Lung (tissue), 12 donors: ENCODE results near the gene CRTC3. TPM values are rescaled to one million over a fixed set of nuclear protein-coding genes. Genes with fewer than 3 reads are reported as not detected.

Experiments
- ATAC-seq: fragments of 200-7000 bp; cut with Tn5 transposase; one replicate; pipeline ENCODE4 v1.9.1; 2020; ENCODE audit warnings: moderate number of reproducible peaks; ENCODE audit not compliant: insufficient read depth, low FRiP score
- DNase-seq, 3 donors: peaks; one replicate each; pipeline ENCODE4 v3.0.0-alpha.2; 2013 to 2017
- H3K27ac ChIP-seq, 2 donors: one replicate each; pipeline ENCODE4 v1.5.1; 2013; ENCODE audit warnings: mild to moderate bottlenecking in 2 of 2, moderate library complexity in 2 of 2, control low read depth in 1 of 2, inconsistent platforms in 1 of 2, low read depth in 1 of 2, low read length in 1 of 2
- H3K27me3 ChIP-seq, 3 donors: one replicate each; pipeline ENCODE4 v1.5.1; 2013; ENCODE audit warnings: low read length in 2 of 3; ENCODE audit not compliant: control insufficient read depth in 3 of 3, insufficient read depth in 3 of 3
- H3K36me3 ChIP-seq, 4 donors: one replicate each; pipeline ENCODE4 v1.5.1; 2013; ENCODE audit warnings: low read length in 4 of 4, mild to moderate bottlenecking in 1 of 4, moderate library complexity in 1 of 4; ENCODE audit not compliant: control insufficient read depth in 4 of 4, insufficient read depth in 4 of 4
- H3K4me1 ChIP-seq, 5 donors: one replicate each; pipeline ENCODE4 v1.5.1; 2013; ENCODE audit warnings: low read length in 5 of 5, mild to moderate bottlenecking in 2 of 5, moderate library complexity in 1 of 5; ENCODE audit not compliant: control insufficient read depth in 5 of 5, insufficient read depth in 5 of 5
- H3K4me3 ChIP-seq: one replicate; pipeline ENCODE4 v1.5.1; 2013; ENCODE audit warnings: mild to moderate bottlenecking, control low read depth, moderate library complexity
- H3K9ac ChIP-seq, 2 donors: one replicate each; pipeline ENCODE4 v1.5.1; 2013; ENCODE audit warnings: low read length in 2 of 2, control low read depth in 1 of 2; ENCODE audit not compliant: insufficient read depth in 1 of 2
- H3K9me3 ChIP-seq, 4 donors: one replicate each; pipeline ENCODE4 v1.5.1; 2013; ENCODE audit warnings: low read length in 3 of 4, mild to moderate bottlenecking in 1 of 4, moderate library complexity in 1 of 4; ENCODE audit not compliant: control insufficient read depth in 4 of 4, insufficient read depth in 3 of 4
- WGBS, 2 donors: extraction: QIAGEN DNeasy Blood & Tissue Kit; methylation state at CpG; one replicate each; pipeline ENCODE4 v1.1.7; 2013; 5-methylcytosine and 5-hydroxymethylcytosine counted together
- polyA plus RNA-seq, 2 donors: library from polyadenylated mRNA; stranded (reverse); fragments of 200-250 nt; gene quantifications; one replicate each; pipeline ENCODE4 v1.2.1, GENCODE V29; 2013
- total RNA-seq, 2 donors: library from RNA; depleted of rRNA in 1 of 2; stranded (reverse); fragments of >200 nt in 1 of 2; gene quantifications; one replicate each; pipeline ENCODE4 v1.2.1, GENCODE V29; 2014 to 2021
- TF ChIP-seq, protein P1 (sequence below): IDR thresholded peaks from 2 replicates; pipeline ENCODE4 v1.5.1; 2012; ENCODE audit warnings: mild to moderate bottlenecking; ENCODE audit errors: control extremely low read depth, extremely low read depth
- donor health status: control.
- donor health status: control.
- donor health status: Bipolar disorder and iron deficiency.
- donor health status: healthy.
- donor health status: DM: yes; HTN: yes; CAD: no.

The CRTC3 gene
- total and polyA plus RNA-seq, 4 donors: 12.0 to 47.9 (median 28.2) TPM

DNA sequence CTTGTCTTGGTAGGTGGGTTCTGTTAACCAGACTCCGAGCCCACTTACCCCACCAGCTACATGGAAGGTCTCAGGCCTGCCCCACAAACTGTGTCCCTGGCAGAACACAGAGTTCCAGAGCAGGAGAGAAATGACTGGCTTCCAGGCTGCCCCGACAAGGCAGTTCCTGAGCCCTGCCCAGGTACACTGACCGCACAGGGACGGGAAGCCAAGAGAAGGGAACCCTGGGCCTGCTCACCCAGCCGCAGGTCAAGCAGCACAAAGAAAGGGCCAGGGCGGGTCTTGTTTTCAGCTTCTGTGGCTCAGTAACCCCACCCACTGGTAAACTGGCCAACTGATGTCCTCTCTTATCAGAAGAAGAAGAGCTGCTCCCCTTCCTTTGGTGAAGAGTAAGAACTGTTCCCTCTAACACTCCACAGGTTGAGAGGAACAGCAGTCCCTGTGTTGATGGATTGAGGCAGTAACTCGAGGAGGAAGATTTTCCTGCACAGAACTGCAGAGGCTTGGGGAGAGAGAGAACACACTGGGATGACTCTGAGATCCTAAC lies 68.4 kb downstream of the CRTC3 start:
- Histone ChIP-seq H3K9me3 (no peaks in the 10 kb centered on the region), H3K4me3 (no peak overlapping the region), H3K27me3 (no peaks in the 10 kb centered on the region), H3K27ac (peak overlapping the region; percentile 21 to 87), H3K9ac (no peak overlapping the region), H3K4me1 (peaks cover 11 to 15% (median 13%) of the 10 kb centered on the region in 5 donors), H3K36me3 (peaks cover 0 to 6% (median 5%) of the 10 kb centered on the region in 4 donors)
- TF ChIP-seq, protein P1, sequence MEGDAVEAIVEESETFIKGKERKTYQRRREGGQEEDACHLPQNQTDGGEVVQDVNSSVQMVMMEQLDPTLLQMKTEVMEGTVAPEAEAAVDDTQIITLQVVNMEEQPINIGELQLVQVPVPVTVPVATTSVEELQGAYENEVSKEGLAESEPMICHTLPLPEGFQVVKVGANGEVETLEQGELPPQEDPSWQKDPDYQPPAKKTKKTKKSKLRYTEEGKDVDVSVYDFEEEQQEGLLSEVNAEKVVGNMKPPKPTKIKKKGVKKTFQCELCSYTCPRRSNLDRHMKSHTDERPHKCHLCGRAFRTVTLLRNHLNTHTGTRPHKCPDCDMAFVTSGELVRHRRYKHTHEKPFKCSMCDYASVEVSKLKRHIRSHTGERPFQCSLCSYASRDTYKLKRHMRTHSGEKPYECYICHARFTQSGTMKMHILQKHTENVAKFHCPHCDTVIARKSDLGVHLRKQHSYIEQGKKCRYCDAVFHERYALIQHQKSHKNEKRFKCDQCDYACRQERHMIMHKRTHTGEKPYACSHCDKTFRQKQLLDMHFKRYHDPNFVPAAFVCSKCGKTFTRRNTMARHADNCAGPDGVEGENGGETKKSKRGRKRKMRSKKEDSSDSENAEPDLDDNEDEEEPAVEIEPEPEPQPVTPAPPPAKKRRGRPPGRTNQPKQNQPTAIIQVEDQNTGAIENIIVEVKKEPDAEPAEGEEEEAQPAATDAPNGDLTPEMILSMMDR: no peak
- DNase-seq: no peak
- 52 to 75% methylated on average over 7 of the region's 7 CpGs for WGBS, 2 donors
- peak; percentile 21 for ATAC-seq

DNA sequence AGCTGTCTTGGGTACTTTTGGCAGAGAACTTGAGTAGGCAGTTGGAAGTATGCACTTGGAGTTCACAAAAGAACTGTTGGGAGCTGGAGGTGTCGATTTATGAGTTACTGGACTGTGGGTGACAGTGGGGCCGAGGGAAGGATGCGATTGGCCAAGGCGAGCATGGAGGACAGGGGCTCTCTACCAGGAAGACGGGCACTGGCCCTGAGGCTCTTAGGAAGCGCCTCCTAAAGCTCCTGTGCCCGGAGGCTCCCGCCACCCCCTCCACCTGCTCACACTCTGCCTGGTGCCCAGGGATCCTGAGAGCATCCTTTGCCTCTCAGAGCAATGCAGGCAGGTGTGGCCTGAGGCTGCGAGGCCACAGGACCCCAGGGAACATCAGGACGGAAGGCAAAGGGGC lies 69.0 kb downstream of the CRTC3 start:
- no peak overlapping the region for H3K4me3 ChIP-seq
- no peaks in the 10 kb centered on the region for H3K9me3 ChIP-seq
- H3K4me1 ChIP-seq: peaks cover 6 to 13% (median 12%) of the 10 kb centered on the region in 5 donors
- peaks cover 0 to 6% (median 5%) of the 10 kb centered on the region in 4 donors for H3K36me3 ChIP-seq
- TF ChIP-seq, protein P1: no peak
- ATAC-seq (no peak), DNase-seq (no peak)
- peak overlapping the region in 1 of 2 donors; percentile 68 for H3K27ac ChIP-seq
- WGBS, 2 donors: 93 to 98% methylated on average over 10 of the region's 10 CpGs
- H3K27me3 ChIP-seq: no peaks in the 10 kb centered on the region
- no peak overlapping the region for H3K9ac ChIP-seq

DNA sequence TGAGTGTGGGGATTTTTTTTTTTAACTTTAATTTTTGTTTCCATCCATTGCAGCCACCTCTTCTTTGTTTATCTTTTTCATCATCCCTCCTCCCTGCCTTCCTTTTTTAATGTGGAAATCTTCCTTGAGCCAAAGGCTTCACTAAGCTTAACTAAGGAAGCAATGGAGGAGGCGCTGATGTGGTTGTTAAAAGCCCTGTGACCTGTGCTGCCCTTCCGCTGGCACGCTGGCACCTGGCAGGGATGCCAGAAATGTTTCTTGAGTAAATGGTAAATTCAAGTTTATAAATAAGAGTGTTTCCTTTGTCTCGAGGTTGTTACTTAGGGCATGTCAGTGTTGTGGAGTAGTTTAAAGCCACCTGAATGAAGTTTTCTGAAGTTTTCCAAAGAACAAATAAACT lies 69.4 kb downstream of the CRTC3 start:
- Histone ChIP-seq H3K4me3 (no peak overlapping the region), H3K27ac (peak overlapping the region in 1 of 2 donors; percentile 51), H3K27me3 (no peaks in the 10 kb centered on the region), H3K4me1 (peaks cover 6 to 13% (median 9%) of the 10 kb centered on the region in 5 donors), H3K9ac (no peak overlapping the region), H3K36me3 (peaks cover 0 to 6% (median 5%) of the 10 kb centered on the region in 4 donors), H3K9me3 (no peaks in the 10 kb centered on the region)
- ATAC-seq: no peak
- WGBS, 2 donors: 65 to 74% methylated on average over 4 of the region's 4 CpGs
- DNase-seq: no peak
- TF ChIP-seq, protein P1: no peak

DNA sequence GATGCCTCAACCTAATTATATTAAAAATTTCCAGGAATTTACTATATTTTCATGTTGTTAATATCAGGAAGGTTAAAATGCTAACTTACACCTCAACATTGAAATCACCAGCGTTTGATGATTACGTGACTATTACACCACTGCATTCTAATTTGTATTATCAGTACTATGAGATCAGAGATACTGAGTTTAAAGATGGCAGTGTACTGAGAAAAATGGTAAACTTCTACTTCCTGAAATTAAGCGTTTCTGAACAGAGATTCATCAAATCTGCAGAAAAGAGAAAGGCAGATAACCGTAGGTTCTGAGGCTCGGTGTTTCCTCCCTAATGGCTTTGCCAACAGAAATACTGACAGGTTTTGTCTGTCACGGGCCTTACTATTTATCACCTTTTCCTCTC lies 69.9 kb downstream of the CRTC3 start:
- no peaks in the 10 kb centered on the region for H3K9me3 ChIP-seq
- ATAC-seq: no peak
- no peak overlapping the region for H3K27ac ChIP-seq
- no peak overlapping the region for H3K4me3 ChIP-seq
- TF ChIP-seq, protein P1: no peak
- no peak for DNase-seq
- WGBS, 2 donors: 49 to 62% methylated on average over 6 of the region's 6 CpGs
- H3K9ac ChIP-seq: no peak overlapping the region
- no peaks in the 10 kb centered on the region for H3K27me3 ChIP-seq
- peaks cover 3 to 13% (median 9%) of the 10 kb centered on the region in 5 donors for H3K4me1 ChIP-seq
- peaks cover 0 to 6% (median 5%) of the 10 kb centered on the region in 4 donors for H3K36me3 ChIP-seq
